ENCODE results near the gene ATP8B1.

- TF ChIP-seq, protein P1, sequence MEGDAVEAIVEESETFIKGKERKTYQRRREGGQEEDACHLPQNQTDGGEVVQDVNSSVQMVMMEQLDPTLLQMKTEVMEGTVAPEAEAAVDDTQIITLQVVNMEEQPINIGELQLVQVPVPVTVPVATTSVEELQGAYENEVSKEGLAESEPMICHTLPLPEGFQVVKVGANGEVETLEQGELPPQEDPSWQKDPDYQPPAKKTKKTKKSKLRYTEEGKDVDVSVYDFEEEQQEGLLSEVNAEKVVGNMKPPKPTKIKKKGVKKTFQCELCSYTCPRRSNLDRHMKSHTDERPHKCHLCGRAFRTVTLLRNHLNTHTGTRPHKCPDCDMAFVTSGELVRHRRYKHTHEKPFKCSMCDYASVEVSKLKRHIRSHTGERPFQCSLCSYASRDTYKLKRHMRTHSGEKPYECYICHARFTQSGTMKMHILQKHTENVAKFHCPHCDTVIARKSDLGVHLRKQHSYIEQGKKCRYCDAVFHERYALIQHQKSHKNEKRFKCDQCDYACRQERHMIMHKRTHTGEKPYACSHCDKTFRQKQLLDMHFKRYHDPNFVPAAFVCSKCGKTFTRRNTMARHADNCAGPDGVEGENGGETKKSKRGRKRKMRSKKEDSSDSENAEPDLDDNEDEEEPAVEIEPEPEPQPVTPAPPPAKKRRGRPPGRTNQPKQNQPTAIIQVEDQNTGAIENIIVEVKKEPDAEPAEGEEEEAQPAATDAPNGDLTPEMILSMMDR (IDR thresholded peaks at IDR 0.05): no peak
- no peak for TF ChIP-seq POLR2A (IDR thresholded peaks at IDR 0.05)
These were observed 43.1 kb upstream of the ATP8B1 start for GRCh38 chr18:57846258-57846657.
